ENCODE measurements around the gene AMPD3.

- TF ChIP-seq, protein P1, sequence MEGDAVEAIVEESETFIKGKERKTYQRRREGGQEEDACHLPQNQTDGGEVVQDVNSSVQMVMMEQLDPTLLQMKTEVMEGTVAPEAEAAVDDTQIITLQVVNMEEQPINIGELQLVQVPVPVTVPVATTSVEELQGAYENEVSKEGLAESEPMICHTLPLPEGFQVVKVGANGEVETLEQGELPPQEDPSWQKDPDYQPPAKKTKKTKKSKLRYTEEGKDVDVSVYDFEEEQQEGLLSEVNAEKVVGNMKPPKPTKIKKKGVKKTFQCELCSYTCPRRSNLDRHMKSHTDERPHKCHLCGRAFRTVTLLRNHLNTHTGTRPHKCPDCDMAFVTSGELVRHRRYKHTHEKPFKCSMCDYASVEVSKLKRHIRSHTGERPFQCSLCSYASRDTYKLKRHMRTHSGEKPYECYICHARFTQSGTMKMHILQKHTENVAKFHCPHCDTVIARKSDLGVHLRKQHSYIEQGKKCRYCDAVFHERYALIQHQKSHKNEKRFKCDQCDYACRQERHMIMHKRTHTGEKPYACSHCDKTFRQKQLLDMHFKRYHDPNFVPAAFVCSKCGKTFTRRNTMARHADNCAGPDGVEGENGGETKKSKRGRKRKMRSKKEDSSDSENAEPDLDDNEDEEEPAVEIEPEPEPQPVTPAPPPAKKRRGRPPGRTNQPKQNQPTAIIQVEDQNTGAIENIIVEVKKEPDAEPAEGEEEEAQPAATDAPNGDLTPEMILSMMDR (IDR thresholded peaks at IDR 0.05; ENCODE audit: extremely low read depth in 1 of 2, insufficient read depth in 1 of 2, low read depth in 1 of 2, low read length in 2 of 2): no peak
- no peak for TF ChIP-seq EZH2 (IDR thresholded peaks at IDR 0.05; ENCODE audit: borderline replicate concordance, low read depth, low read length, severe bottlenecking)
- no peak for TF ChIP-seq POLR2AphosphoS5 (IDR thresholded peaks at IDR 0.05; ENCODE audit: insufficient read depth, low read depth, low read length)
- no peak for TF ChIP-seq FOS (IDR thresholded peaks at IDR 0.05; ENCODE audit: borderline replicate concordance, insufficient read depth, low read length)
- TF ChIP-seq JUN (IDR thresholded peaks at IDR 0.05; ENCODE audit: borderline replicate concordance, insufficient read depth, insufficient read length, low read depth): no peak
- no peak for TF ChIP-seq MYC (IDR thresholded peaks at IDR 0.05; ENCODE audit: low read depth, low read length)
- TF ChIP-seq POLR2A (IDR thresholded peaks at IDR 0.05; ENCODE audit: low read depth, low read length): no peak
- TF ChIP-seq MAX (IDR thresholded peaks at IDR 0.05; ENCODE audit: insufficient read depth, insufficient read length): no peak
These were observed 30.6 kb downstream of the AMPD3 start for GRCh38 chr11:10485646-10486045.

Measured in endothelial cell of umbilical vein (primary cell).